ENCODE results near the gene PPP6R2.

DNA sequence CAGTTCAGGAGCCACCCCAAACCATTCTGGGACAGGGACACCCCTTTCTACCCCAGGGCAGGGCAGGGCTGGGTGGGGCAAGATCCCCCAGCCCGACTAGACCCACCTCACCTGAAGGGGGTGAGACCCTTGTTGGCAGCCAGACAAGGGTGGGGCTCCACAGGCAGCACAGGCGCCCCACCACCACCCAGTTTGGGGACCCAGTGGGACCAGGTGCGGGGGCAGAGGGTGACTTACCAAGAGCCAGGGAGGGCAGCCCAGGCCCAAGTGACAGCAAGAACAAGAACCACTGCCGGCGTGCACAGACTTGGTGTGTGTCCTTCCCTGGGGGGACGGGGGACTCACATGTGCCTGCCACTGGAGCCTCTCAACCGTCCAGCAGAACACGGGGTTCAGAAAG is 140.4 kb downstream of the PPP6R2 start:
- TF ChIP-seq, protein P1, sequence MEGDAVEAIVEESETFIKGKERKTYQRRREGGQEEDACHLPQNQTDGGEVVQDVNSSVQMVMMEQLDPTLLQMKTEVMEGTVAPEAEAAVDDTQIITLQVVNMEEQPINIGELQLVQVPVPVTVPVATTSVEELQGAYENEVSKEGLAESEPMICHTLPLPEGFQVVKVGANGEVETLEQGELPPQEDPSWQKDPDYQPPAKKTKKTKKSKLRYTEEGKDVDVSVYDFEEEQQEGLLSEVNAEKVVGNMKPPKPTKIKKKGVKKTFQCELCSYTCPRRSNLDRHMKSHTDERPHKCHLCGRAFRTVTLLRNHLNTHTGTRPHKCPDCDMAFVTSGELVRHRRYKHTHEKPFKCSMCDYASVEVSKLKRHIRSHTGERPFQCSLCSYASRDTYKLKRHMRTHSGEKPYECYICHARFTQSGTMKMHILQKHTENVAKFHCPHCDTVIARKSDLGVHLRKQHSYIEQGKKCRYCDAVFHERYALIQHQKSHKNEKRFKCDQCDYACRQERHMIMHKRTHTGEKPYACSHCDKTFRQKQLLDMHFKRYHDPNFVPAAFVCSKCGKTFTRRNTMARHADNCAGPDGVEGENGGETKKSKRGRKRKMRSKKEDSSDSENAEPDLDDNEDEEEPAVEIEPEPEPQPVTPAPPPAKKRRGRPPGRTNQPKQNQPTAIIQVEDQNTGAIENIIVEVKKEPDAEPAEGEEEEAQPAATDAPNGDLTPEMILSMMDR (IDR thresholded peaks at IDR 0.05; ENCODE audit: poor library complexity, severe bottlenecking), result no peak
- no peak for TF ChIP-seq EP300 (conservative IDR thresholded peaks at IDR 0.05; ENCODE audit: poor library complexity, severe bottlenecking)
- TF ChIP-seq POLR2AphosphoS5 (IDR thresholded peaks at IDR 0.05), result no peak
- no peak for TF ChIP-seq TAF1 (IDR thresholded peaks at IDR 0.05; ENCODE audit: low read depth)
- TF ChIP-seq, protein P2, sequence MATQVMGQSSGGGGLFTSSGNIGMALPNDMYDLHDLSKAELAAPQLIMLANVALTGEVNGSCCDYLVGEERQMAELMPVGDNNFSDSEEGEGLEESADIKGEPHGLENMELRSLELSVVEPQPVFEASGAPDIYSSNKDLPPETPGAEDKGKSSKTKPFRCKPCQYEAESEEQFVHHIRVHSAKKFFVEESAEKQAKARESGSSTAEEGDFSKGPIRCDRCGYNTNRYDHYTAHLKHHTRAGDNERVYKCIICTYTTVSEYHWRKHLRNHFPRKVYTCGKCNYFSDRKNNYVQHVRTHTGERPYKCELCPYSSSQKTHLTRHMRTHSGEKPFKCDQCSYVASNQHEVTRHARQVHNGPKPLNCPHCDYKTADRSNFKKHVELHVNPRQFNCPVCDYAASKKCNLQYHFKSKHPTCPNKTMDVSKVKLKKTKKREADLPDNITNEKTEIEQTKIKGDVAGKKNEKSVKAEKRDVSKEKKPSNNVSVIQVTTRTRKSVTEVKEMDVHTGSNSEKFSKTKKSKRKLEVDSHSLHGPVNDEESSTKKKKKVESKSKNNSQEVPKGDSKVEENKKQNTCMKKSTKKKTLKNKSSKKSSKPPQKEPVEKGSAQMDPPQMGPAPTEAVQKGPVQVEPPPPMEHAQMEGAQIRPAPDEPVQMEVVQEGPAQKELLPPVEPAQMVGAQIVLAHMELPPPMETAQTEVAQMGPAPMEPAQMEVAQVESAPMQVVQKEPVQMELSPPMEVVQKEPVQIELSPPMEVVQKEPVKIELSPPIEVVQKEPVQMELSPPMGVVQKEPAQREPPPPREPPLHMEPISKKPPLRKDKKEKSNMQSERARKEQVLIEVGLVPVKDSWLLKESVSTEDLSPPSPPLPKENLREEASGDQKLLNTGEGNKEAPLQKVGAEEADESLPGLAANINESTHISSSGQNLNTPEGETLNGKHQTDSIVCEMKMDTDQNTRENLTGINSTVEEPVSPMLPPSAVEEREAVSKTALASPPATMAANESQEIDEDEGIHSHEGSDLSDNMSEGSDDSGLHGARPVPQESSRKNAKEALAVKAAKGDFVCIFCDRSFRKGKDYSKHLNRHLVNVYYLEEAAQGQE (IDR thresholded peaks at IDR 0.05; ENCODE audit: borderline replicate concordance), result no peak
- TF ChIP-seq RAD21 (conservative IDR thresholded peaks at IDR 0.05), result no peak
- no peak for TF ChIP-seq EZH2 (IDR thresholded peaks at IDR 0.05; ENCODE audit: borderline replicate concordance, insufficient read depth, low read length, poor library complexity, severe bottlenecking)

Data from neural cell (in vitro differentiated cells).